ENCODE results near the gene KCNH1.

KCNH1 gene

GRCh38 chr1:210743038-210743437 lies 390.9 kb downstream of the KCNH1 start:
- no peak for TF ChIP-seq CTCF (IDR thresholded peaks at IDR 0.05; ENCODE audit: low read depth, low read length)
- no peak overlapping the region for H3K4me3 ChIP-seq (ENCODE audit: low read depth, low read length)
- in situ Hi-C loops (cut with HindIII; ENCODE audit: low sequenced_read_pairs) = no loop called here
- no peak for DNase-seq (ENCODE audit: low read depth, low spot score)

DNA sequence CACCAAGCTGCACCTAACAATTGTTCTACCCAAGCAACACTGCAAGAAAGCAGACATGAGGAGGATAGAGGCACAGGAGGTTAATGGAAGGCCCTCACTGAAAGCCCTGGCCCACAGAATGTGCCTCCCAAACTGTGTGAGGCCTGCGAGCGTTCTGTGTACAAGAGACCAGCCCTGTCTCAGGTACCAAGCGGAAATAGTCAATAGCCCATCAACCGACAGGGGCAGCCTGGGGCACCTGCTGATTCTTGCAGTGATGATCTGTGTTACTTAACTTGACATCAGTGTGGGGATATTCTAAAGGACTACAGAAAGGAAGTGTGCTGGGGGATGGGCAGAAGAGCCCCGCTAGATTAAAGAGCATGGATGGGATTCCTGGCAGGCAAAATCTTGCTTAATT lies 392.4 kb downstream of the KCNH1 start:
- in situ Hi-C loops (cut with HindIII; ENCODE audit: low sequenced_read_pairs) = no loop called here
- no peak for TF ChIP-seq CTCF (IDR thresholded peaks at IDR 0.05; ENCODE audit: low read depth, low read length)
- no peak for DNase-seq (ENCODE audit: low read depth, low spot score)
- H3K4me3 ChIP-seq (ENCODE audit: low read depth, low read length) = no peak overlapping the region

GRCh38 chr1:210739627-210740026 lies 394.3 kb downstream of the KCNH1 start:
- peak; percentile 18 for DNase-seq (ENCODE audit: low read depth, low spot score)
- no peak overlapping the region for H3K4me3 ChIP-seq (ENCODE audit: low read depth, low read length)
- no peak for TF ChIP-seq CTCF (IDR thresholded peaks at IDR 0.05; ENCODE audit: low read depth, low read length)
- in situ Hi-C loops (cut with HindIII; ENCODE audit: low sequenced_read_pairs) = no loop called here

- TF ChIP-seq CTCF (IDR thresholded peaks at IDR 0.05; ENCODE audit: low read depth, low read length) = no peak
- no peak overlapping the region for H3K4me3 ChIP-seq (ENCODE audit: low read depth, low read length)
- DNase-seq (ENCODE audit: low read depth, low spot score) = no peak
- in situ Hi-C loops (cut with HindIII; ENCODE audit: low sequenced_read_pairs) = no loop called here
Observed at GRCh38 chr1:210738256-210738655, 395.7 kb downstream of the KCNH1 start.

GRCh38 chr1:210736713-210737112 lies 397.2 kb downstream of the KCNH1 start:
- no peak for TF ChIP-seq CTCF (IDR thresholded peaks at IDR 0.05; ENCODE audit: low read depth, low read length)
- in situ Hi-C loops (cut with HindIII; ENCODE audit: low sequenced_read_pairs) = no loop called here
- no peak for DNase-seq (ENCODE audit: low read depth, low spot score)
- H3K4me3 ChIP-seq (ENCODE audit: low read depth, low read length) = no peak overlapping the region

- DNase-seq (ENCODE audit: low read depth, low spot score) = no peak
- no peak overlapping the region for H3K4me3 ChIP-seq (ENCODE audit: low read depth, low read length)
- in situ Hi-C loops (cut with HindIII; ENCODE audit: low sequenced_read_pairs) = no loop called here
- no peak for TF ChIP-seq CTCF (IDR thresholded peaks at IDR 0.05; ENCODE audit: low read depth, low read length)
Observed at GRCh38 chr1:210731597-210731996, 402.4 kb downstream of the KCNH1 start.

- DNase-seq (ENCODE audit: low read depth, low spot score) = no peak
- in situ Hi-C loops (cut with HindIII; ENCODE audit: low sequenced_read_pairs) = no loop called here
- no peak overlapping the region for H3K4me3 ChIP-seq (ENCODE audit: low read depth, low read length)
Observed at GRCh38 chr1:210731193-210731592, 402.8 kb downstream of the KCNH1 start.

More at GRCh38 chr1:210731193-210731592, 402.8 kb downstream of the KCNH1 start:
- TF ChIP-seq CTCF (IDR thresholded peaks at IDR 0.05; ENCODE audit: low read depth, low read length) = no peak
